Mesendoderm (in vitro differentiated cells): ENCODE measurements around the gene FBXL7.

Experiments
- DNase-seq: peaks from one replicate; pipeline ENCODE4 v3.0.0; 2013
- H2AK5ac ChIP-seq: 2 replicates; pipeline ENCODE4 v1.6.1; 2013; ENCODE audit warnings: low read length, inconsistent platforms
- H2BK120ac ChIP-seq: 2 replicates; pipeline ENCODE4 v1.6.1; 2013; ENCODE audit warnings: low read depth, mild to moderate bottlenecking, low read length, moderate library complexity, mixed read lengths
- H2BK15ac ChIP-seq: replicated peaks from 2 replicates; pipeline ENCODE4 v1.6.1; 2013; ENCODE audit warnings: low read depth, mild to moderate bottlenecking, moderate library complexity
- H2BK5ac ChIP-seq: 2 replicates; pipeline ENCODE4 v1.6.1; 2013; ENCODE audit warnings: low read length, inconsistent platforms
- H3K18ac ChIP-seq: 2 replicates; pipeline ENCODE4 v1.6.1; 2013; ENCODE audit warnings: mild to moderate bottlenecking, low read length, mixed read lengths
- H3K23ac ChIP-seq: one replicate; pipeline ENCODE4 v1.6.1; 2013; ENCODE audit warnings: low read length
- H3K27ac ChIP-seq: 2 replicates; pipeline ENCODE4 v1.5.1; 2013; ENCODE audit warnings: low read depth, mild to moderate bottlenecking, inconsistent platforms, low read length, moderate library complexity
- H3K27me3 ChIP-seq: 2 replicates; pipeline ENCODE4 v1.6.1; 2013; ENCODE audit warnings: low read length, control low read depth, mild to moderate bottlenecking, inconsistent platforms; ENCODE audit not compliant: insufficient read depth, poor library complexity
- H3K36me3 ChIP-seq: 2 replicates; pipeline ENCODE4 v1.6.1; 2013; ENCODE audit warnings: low read length, inconsistent platforms; ENCODE audit not compliant: control insufficient read depth, insufficient read depth
- H3K4ac ChIP-seq: one replicate; pipeline ENCODE4 v1.6.1; 2013; ENCODE audit warnings: low read depth, mild to moderate bottlenecking, low read length, moderate library complexity
- H3K4me1 ChIP-seq: 2 replicates; pipeline ENCODE4 v1.6.1; 2013; ENCODE audit warnings: low read depth, low read length, inconsistent platforms; ENCODE audit not compliant: control insufficient read depth
- H3K4me2 ChIP-seq: 2 replicates; pipeline ENCODE4 v1.6.1; 2013; ENCODE audit warnings: low read length
- H3K4me3 ChIP-seq: 2 replicates; pipeline ENCODE4 v1.5.1; 2013; ENCODE audit warnings: mild to moderate bottlenecking, low read length
- H3K56ac ChIP-seq: one replicate; pipeline ENCODE4 v1.6.1; 2013; ENCODE audit warnings: low read length
- H3K79me1 ChIP-seq: 2 replicates; pipeline ENCODE4 v1.6.1; 2013; ENCODE audit warnings: low read length, inconsistent platforms
- H3K79me2 ChIP-seq: 2 replicates; pipeline ENCODE4 v1.6.1; 2013; ENCODE audit warnings: mild to moderate bottlenecking, low read length; ENCODE audit not compliant: control insufficient read depth, insufficient read depth
- H3K9ac ChIP-seq: 2 replicates; pipeline ENCODE4 v1.6.1; 2013; ENCODE audit warnings: low read length, inconsistent platforms
- H4K5ac ChIP-seq: one replicate; pipeline ENCODE4 v1.6.1; 2013; ENCODE audit warnings: low read length
- H4K8ac ChIP-seq: one replicate; pipeline ENCODE4 v1.6.1; 2013; ENCODE audit warnings: low read depth, mild to moderate bottlenecking, control low read depth, low read length, moderate library complexity
- WGBS: extraction: QIAGEN DNeasy Blood & Tissue Kit; methylation state at CpG from one replicate; pipeline ENCODE4 v1.1.7; 2013; ENCODE audit warnings: low lambda C conversion rate, missing lambda C conversion rate; ENCODE audit not compliant: insufficient coverage; ENCODE audit errors: extremely low coverage; 5-methylcytosine and 5-hydroxymethylcytosine counted together

The FBXL7 gene

DNA sequence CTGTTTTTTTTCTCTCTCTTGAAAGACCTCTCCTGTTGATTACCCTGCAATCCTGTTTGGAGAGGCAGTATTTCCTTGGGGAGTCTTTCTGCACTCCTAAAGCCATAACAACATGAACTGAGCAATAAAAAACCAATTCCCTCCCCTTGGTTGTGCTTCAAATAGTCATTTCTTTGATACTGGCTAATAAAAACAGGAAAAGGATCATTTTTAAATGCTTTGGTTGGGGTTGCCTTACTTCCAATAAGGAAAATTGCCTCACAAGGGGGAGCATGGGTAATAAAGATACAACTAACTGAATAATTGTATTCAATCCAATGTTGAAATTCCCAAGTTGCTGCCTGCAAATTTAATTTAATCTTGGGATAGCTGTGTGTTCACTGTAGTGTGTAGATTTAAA is 13.9 kb downstream of the FBXL7 start:
- Histone ChIP-seq H2AK5ac (no peak overlapping the region), H3K23ac (no peak overlapping the region), H4K5ac (no peak overlapping the region), H3K4me2 (no peak overlapping the region), H3K56ac (no peak overlapping the region), H3K27ac (no peak overlapping the region), H3K4ac (no peak overlapping the region), H3K18ac (no peak overlapping the region), H3K79me2 (peaks cover 7% of the 10 kb centered on the region), H3K4me1 (peaks cover 2% of the 10 kb centered on the region), H4K8ac (no peak overlapping the region), H2BK15ac (no peak overlapping the region), H2BK5ac (no peak overlapping the region), H3K9ac (no peak overlapping the region), H3K79me1 (peaks cover 12% of the 10 kb centered on the region), H3K36me3 (no peaks in the 10 kb centered on the region), H3K27me3 (no peaks in the 10 kb centered on the region), H3K4me3 (no peak overlapping the region), H2BK120ac (no peak overlapping the region)
- DNase-seq = no peak

DNA sequence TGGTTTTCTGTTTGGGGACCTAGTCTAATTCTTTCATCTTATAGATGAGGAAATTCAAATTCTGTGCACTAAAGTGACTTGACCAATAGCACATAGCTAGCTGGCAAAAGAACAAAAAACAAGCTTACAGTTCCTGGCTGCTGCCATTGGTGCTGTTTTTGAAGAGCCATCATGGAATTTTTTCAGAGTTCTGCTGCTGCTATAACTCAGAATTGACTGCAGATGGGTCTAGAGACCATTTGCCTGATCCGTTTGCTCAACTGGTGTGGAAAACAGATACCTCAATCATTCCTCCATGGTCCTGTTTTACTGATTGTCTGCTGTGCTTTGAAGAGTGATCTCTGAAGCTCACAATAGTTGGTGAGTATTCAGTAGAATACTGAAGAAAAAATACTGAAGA is 15.2 kb downstream of the FBXL7 start:
- H3K4ac ChIP-seq = no peak overlapping the region
- no peak overlapping the region for H3K4me3 ChIP-seq
- H3K9ac ChIP-seq = no peak overlapping the region
- no peak overlapping the region for H3K4me2 ChIP-seq
- no peaks in the 10 kb centered on the region for H3K36me3 ChIP-seq
- H2BK120ac ChIP-seq = no peak overlapping the region
- DNase-seq = peak; percentile 22
- peaks cover 12% of the 10 kb centered on the region for H3K79me1 ChIP-seq
- no peak overlapping the region for H2AK5ac ChIP-seq
- H2BK5ac ChIP-seq = no peak overlapping the region
- no peak overlapping the region for H4K5ac ChIP-seq
- H4K8ac ChIP-seq = no peak overlapping the region
- H3K27me3 ChIP-seq = no peaks in the 10 kb centered on the region
- no peak overlapping the region for H3K23ac ChIP-seq
- H2BK15ac ChIP-seq = no peak overlapping the region
- H3K18ac ChIP-seq = no peak overlapping the region
- no peak overlapping the region for H3K56ac ChIP-seq
- peaks cover 7% of the 10 kb centered on the region for H3K79me2 ChIP-seq
- no CpG with 5 or more reads among the region's 1 CpG for WGBS
- H3K27ac ChIP-seq = no peak overlapping the region
- peaks cover 2% of the 10 kb centered on the region for H3K4me1 ChIP-seq

DNA sequence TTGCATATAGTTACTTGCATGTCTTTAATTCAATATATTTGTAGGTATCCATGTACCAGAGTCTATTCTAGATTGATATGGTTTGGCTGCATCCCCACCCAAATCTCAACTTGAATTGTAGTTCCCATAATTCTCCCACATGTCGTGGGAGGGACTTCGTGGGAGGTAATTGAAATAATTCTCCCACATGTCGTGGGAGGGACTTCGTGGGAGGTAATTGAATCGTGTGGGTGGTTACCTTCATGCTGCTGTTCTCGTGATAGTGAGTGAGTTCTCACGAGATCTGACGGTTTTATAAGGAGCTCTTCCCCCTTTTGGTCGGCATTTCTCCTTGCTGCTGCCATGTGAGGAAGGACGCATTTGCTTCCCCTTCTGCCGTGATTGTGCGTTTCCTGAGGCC is 16.5 kb downstream of the FBXL7 start:
- DNase-seq = no peak
- Histone ChIP-seq H2BK120ac (no peak overlapping the region), H3K36me3 (no peaks in the 10 kb centered on the region), H3K4me3 (no peak overlapping the region), H3K4me2 (no peak overlapping the region), H3K56ac (no peak overlapping the region), H3K23ac (no peak overlapping the region), H3K4me1 (no peaks in the 10 kb centered on the region), H2AK5ac (no peak overlapping the region), H4K8ac (no peak overlapping the region), H2BK5ac (no peak overlapping the region), H3K9ac (no peak overlapping the region), H3K79me2 (peaks cover 7% of the 10 kb centered on the region), H3K79me1 (peaks cover 13% of the 10 kb centered on the region), H3K4ac (no peak overlapping the region), H2BK15ac (no peak overlapping the region), H3K27me3 (no peaks in the 10 kb centered on the region), H4K5ac (no peak overlapping the region), H3K27ac (no peak overlapping the region), H3K18ac (no peak overlapping the region)
- no CpG with 5 or more reads among the region's 12 CpGs for WGBS

DNA sequence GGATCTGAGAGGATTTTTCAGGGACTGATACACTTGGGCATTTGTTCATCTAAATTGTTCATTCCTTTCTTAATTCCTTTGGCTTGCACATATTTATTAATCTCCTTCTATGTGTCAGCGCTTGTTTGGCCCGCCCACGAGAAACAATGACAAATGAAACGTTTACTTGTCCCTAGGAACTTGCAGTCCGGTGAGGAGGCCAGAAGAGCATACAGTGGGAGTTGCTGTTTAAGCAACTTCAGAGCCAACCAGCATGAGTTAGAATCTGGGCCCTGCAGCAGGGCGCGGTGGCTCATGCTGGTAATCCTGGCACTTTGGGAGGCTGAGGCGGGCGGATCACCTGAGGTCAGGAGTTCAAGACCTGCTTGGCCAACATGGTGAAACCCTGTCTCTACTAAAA is 18.8 kb downstream of the FBXL7 start:
- H3K56ac ChIP-seq = no peak overlapping the region
- no peak overlapping the region for H2AK5ac ChIP-seq
- H4K5ac ChIP-seq = no peak overlapping the region
- no peak overlapping the region for H2BK120ac ChIP-seq
- H2BK15ac ChIP-seq = no peak overlapping the region
- no peak overlapping the region for H3K4ac ChIP-seq
- H3K4me1 ChIP-seq = no peaks in the 10 kb centered on the region
- H3K18ac ChIP-seq = no peak overlapping the region
- no peak overlapping the region for H3K4me3 ChIP-seq
- no peak for DNase-seq
- H3K4me2 ChIP-seq = no peak overlapping the region
- H2BK5ac ChIP-seq = no peak overlapping the region
- H3K36me3 ChIP-seq = no peaks in the 10 kb centered on the region
- H3K27ac ChIP-seq = no peak overlapping the region
- WGBS = no CpG with 5 or more reads among the region's 9 CpGs
- no peaks in the 10 kb centered on the region for H3K27me3 ChIP-seq
- H4K8ac ChIP-seq = no peak overlapping the region
- peaks cover 16% of the 10 kb centered on the region for H3K79me1 ChIP-seq
- no peak overlapping the region for H3K23ac ChIP-seq
- no peak overlapping the region for H3K9ac ChIP-seq
- H3K79me2 ChIP-seq = peaks cover 5% of the 10 kb centered on the region

DNA sequence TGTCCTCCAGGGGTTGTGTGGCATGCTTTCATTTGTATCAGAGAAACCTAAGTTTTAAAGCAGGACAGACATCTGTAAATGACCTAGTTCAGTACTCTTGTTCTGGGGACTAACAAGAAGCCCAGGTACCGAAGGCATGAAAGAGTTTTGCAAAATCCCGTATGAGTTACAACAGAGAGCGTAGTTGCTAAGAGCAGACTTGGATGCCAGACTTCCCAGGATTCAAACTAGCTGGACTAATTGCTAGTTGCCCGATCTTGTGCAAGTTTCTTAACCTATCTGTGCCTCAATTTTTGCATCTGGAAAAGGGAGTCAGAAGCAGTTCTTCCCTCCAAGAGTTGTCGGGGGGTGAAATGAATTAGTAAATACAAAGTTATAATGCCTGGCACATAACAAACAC is 20.9 kb downstream of the FBXL7 start:
- Histone ChIP-seq H2BK15ac (no peak overlapping the region), H3K9ac (no peak overlapping the region), H3K4me1 (no peaks in the 10 kb centered on the region), H3K27ac (no peak overlapping the region), H3K27me3 (no peaks in the 10 kb centered on the region), H3K79me2 (peaks cover 8% of the 10 kb centered on the region), H4K5ac (no peak overlapping the region), H3K4ac (no peak overlapping the region), H3K23ac (peak overlapping the region; percentile 83), H4K8ac (no peak overlapping the region), H2BK120ac (no peak overlapping the region), H3K4me3 (no peak overlapping the region), H2BK5ac (no peak overlapping the region), H3K56ac (no peak overlapping the region), H3K18ac (no peak overlapping the region), H3K79me1 (peaks cover 20% of the 10 kb centered on the region), H3K36me3 (no peaks in the 10 kb centered on the region), H2AK5ac (no peak overlapping the region), H3K4me2 (no peak overlapping the region)
- DNase-seq = no peak
- no CpG with 5 or more reads among the region's 5 CpGs for WGBS

DNA sequence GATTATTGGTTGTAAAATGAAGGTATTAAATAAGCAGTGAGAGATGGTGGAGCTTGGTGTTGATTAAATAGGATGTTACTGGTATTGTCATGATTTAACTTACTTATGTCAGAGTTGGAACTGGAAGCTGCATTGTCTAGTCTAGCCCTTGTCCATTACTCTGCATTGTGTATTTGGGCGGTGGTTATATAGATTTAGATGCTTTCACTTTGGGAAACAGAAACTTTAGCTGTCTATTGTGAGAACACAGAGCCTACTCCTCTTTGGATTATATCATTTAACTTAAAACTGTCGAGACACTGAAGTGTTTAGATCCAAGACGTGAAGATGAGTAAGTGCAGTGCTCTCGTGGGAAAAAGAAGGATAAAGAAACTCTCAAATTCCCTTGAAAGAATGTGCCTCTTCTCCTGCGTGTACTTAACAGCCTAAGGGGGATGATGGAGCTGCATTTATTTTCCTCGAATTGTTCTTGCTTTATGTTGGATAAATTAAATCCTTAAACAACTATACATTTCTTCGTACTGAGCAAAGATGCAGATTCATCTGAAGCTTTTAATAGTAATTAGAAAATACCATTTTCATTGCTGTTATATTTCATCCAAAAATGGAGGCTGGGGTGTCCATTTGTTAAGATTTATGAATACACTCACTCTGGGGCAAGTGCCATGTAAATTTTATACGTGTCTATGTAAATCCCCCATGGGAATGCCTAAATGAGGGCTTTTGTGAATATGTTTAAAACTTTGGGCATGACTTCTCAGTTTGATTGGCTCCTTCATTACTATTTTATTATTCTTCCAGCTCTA is 21.6 kb downstream of the FBXL7 start:
- no peaks in the 10 kb centered on the region for H3K27me3 ChIP-seq
- H3K18ac ChIP-seq = no peak overlapping the region
- WGBS = no CpG with 5 or more reads among the region's 8 CpGs

More for the DNA sequence above, 21.6 kb downstream of the FBXL7 start:
- no peak overlapping the region for H2BK120ac ChIP-seq
- H3K4me1 ChIP-seq = no peaks in the 10 kb centered on the region
- H3K56ac ChIP-seq = no peak overlapping the region
- no peaks in the 10 kb centered on the region for H3K36me3 ChIP-seq
- H3K79me2 ChIP-seq = peaks cover 8% of the 10 kb centered on the region
- no peak overlapping the region for H3K9ac ChIP-seq
- DNase-seq = no peak
- H3K23ac ChIP-seq = no peak overlapping the region
- H3K4ac ChIP-seq = no peak overlapping the region
- H3K4me2 ChIP-seq = no peak overlapping the region
- no peak overlapping the region for H2BK15ac ChIP-seq
- H3K27ac ChIP-seq = no peak overlapping the region
- H3K4me3 ChIP-seq = no peak overlapping the region
- peaks cover 23% of the 10 kb centered on the region for H3K79me1 ChIP-seq
- H2BK5ac ChIP-seq = no peak overlapping the region
- H4K5ac ChIP-seq = no peak overlapping the region
- H4K8ac ChIP-seq = no peak overlapping the region
- no peak overlapping the region for H2AK5ac ChIP-seq
